Spinal cord (tissue), 10 donors: Measurements from ENCODE around the gene CRIP1. TPM values are rescaled to one million over a fixed set of nuclear protein-coding genes. Genes with fewer than 3 reads are reported as not detected.
A peak's percentile ranks its signal among the peaks of the same experiment; 100 is the strongest.

Experiments used
- DNase-seq, 6 donors: peaks; one replicate each; pipeline versions ENCODE4 v3.0.0 to v3.0.0-alpha.2; 2013 to 2015; ENCODE audit warnings: low spot score in 6 of 6, low read depth in 4 of 6
- H3K27ac ChIP-seq: one replicate; pipeline ENCODE4 v1.5.1; 2013; ENCODE audit warnings: low read depth, low read length, control low read depth
- H3K27me3 ChIP-seq: one replicate; pipeline ENCODE4 v1.6.1; 2013; ENCODE audit warnings: low read length; ENCODE audit not compliant: control insufficient read depth, insufficient read depth
- H3K36me3 ChIP-seq: one replicate; pipeline ENCODE4 v1.6.1; 2013; ENCODE audit warnings: low read length; ENCODE audit not compliant: control insufficient read depth, insufficient read depth
- H3K4me1 ChIP-seq: one replicate; pipeline ENCODE4 v1.6.1; 2013; ENCODE audit warnings: low read length; ENCODE audit not compliant: control insufficient read depth, insufficient read depth
- H3K4me3 ChIP-seq: one replicate; pipeline ENCODE4 v1.5.1; 2013; ENCODE audit warnings: low read depth, low read length, control low read depth
- H3K9me3 ChIP-seq: one replicate; pipeline ENCODE4 v1.6.1; 2013; ENCODE audit warnings: low read length; ENCODE audit not compliant: control insufficient read depth, insufficient read depth
- WGBS: methylation state at CpG from one replicate; pipeline ENCODE4 v1.1.5; 2013; ENCODE audit warnings: missing lambda C conversion rate; ENCODE audit not compliant: insufficient coverage; 5-methylcytosine and 5-hydroxymethylcytosine counted together
- polyA plus RNA-seq, 2 donors: library from polyadenylated mRNA; unstranded; fragments of 120-200 nt; gene quantifications; one replicate each; pipeline ENCODE4 v1.2.1, GENCODE V29; 2013; ENCODE audit not compliant: insufficient read length in 2 of 2
- total RNA-seq, 2 donors: library from RNA; depleted of rRNA in 1 of 2; stranded (reverse); fragments of 120-200 nt in 1 of 2; fragments of >200 nt in 1 of 2; gene quantifications; one replicate each; pipeline versions ENCODE4 v1.2.3 to v1.2.4, GENCODE V29; 2013 to 2014
- donor health status: healthy.

CRIP1 gene
- total and polyA plus RNA-seq, 4 donors = 4.3 to 34.5 (median 17.7) TPM

DNA sequence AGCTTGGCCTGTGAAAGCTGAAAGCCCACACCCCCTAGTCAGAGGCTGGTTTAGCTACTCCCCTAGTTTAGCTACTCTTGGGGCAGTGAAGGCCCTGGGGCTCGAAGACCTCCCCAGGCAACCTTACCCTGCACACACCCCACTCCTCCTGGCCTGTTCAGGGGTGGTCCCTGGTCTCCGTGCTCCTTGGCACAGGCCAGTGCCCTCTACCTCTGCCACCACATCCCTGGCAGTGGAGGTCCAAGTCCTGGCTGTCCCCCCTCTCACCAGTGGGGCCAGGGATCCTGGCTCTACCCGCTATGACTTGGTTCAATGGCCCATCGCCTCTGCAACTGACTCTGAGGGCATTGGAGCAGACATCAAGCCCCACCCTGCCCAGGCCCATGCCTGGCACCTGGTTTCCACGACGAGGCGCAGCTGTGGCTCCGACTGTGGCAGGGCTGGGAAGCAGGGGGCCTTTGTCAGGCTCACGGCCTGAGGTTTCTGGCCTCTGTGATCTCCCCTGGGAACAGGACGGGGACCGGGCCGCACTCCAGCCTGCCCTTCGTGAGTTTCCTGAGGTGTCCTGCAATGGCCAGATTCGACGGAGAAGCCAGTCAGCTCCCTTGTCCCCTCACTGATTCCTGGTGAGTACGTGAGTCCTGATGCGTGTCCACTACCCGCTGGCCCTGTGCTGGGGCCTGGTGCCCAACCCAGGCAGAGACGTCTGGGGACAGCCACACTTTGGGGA lies 45.4 kb downstream of the CRIP1 start:
- H3K27me3 ChIP-seq = no peaks in the 10 kb centered on the region
- no peak overlapping the region for H3K4me3 ChIP-seq
- 85% methylated on average over 19 of the region's 19 CpGs for WGBS
- DNase-seq = no peak
- H3K4me1 ChIP-seq = peaks cover 41% of the 10 kb centered on the region
- H3K36me3 ChIP-seq = peaks cover 55% of the 10 kb centered on the region
- no peak overlapping the region for H3K27ac ChIP-seq
- no peaks in the 10 kb centered on the region for H3K9me3 ChIP-seq

DNA sequence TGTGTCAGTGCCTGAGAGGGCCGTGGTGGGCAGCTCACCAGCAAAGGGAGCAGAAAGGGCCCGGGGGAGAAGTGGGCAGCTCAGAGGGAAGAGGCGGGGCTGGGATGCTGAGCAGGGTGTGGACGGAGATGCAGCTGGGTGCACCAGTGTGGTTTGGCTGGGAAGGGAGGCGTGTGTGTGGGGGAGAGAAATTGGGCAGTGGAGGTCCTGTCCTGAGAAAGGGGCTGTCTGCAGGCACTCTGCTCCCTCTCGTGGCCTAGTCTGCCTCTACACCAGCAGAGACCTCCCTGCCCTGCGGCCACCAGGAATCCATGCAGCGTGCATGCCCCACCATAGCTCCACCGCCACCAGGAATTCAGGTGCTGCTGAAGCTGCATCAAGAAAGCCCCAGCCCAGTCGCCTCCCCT lies 46.1 kb downstream of the CRIP1 start:
- no peaks in the 10 kb centered on the region for H3K9me3 ChIP-seq
- H3K4me3 ChIP-seq = no peak overlapping the region
- WGBS = 58% methylated on average over 8 of the region's 10 CpGs
- H3K36me3 ChIP-seq = peaks cover 55% of the 10 kb centered on the region
- no peaks in the 10 kb centered on the region for H3K27me3 ChIP-seq
- DNase-seq = peak in 2 of 6 donors; percentile 10 to 16
- H3K27ac ChIP-seq = no peak overlapping the region
- H3K4me1 ChIP-seq = peaks cover 38% of the 10 kb centered on the region

DNA sequence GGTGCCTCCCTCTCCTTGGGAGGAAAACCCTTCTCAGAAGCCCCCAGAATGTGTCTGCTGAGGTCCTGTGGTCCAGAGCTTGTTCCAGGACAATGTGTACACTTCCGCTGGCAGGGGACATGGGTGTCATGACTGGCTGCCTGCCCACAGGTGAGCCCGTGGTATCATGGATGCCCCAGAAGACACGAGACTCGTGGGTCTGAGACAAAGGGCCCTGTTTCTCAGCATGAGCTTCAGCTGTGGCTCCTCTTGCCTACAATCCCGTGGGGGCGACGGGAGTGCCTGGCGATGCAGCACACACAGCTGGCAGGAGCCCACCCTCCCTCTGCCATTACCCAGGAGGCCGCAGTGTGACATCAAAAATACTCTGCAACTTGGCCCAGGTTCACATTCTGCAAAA lies 46.7 kb downstream of the CRIP1 start:
- peaks cover 40% of the 10 kb centered on the region for H3K4me1 ChIP-seq
- H3K27me3 ChIP-seq = no peaks in the 10 kb centered on the region
- H3K27ac ChIP-seq = no peak overlapping the region
- WGBS = 70% methylated on average over 9 of the region's 9 CpGs
- no peak overlapping the region for H3K4me3 ChIP-seq
- H3K9me3 ChIP-seq = no peaks in the 10 kb centered on the region
- peak in 1 of 6 donors; percentile 25 for DNase-seq
- H3K36me3 ChIP-seq = peaks cover 55% of the 10 kb centered on the region

DNA sequence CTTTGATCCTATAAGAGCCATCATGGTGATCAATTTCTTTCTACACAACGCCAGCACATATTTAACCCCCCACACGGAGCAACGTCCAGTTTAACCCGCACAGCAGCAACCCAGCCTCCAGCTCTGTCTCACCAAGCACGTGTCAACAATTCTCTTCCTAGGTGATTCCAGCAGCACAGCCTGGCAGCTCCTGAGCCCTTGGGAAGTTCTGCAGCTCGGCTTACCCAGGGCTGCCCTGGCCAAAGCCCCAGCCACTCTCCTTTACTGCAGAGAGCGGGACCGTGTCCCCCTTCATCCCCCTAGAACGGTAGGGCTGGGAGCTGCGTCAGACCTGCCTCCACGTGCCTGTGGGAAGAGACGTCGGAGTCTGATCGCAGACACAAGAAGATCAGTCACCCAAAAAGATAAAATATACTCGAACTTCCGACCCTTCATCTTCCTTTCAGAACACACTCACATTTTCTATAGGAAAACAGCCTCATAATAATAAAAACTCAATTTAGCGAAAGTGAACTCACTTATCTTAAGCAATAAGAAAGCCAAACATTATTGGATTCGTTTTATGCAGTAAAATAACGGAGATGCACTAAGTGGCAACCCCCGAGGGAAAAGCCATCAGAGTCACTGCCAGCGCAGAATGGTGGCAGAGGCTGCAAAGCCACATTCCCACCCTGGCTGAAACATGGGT lies 47.3 kb downstream of the CRIP1 start:
- peaks cover 54% of the 10 kb centered on the region for H3K36me3 ChIP-seq
- peak in 1 of 6 donors; percentile 61 for DNase-seq
- H3K4me1 ChIP-seq = peaks cover 37% of the 10 kb centered on the region
- no peaks in the 10 kb centered on the region for H3K27me3 ChIP-seq
- no peak overlapping the region for H3K4me3 ChIP-seq
- no peaks in the 10 kb centered on the region for H3K9me3 ChIP-seq
- WGBS = 77% methylated on average over 20 of the region's 21 CpGs
- no peak overlapping the region for H3K27ac ChIP-seq

GRCh38 chr14:105534586-105534985 lies 47.9 kb downstream of the CRIP1 start:
- peaks cover 31% of the 10 kb centered on the region for H3K4me1 ChIP-seq
- H3K27me3 ChIP-seq = no peaks in the 10 kb centered on the region
- WGBS = 51% methylated on average over 13 of the region's 13 CpGs
- DNase-seq = no peak
- no peak overlapping the region for H3K4me3 ChIP-seq
- H3K9me3 ChIP-seq = no peaks in the 10 kb centered on the region
- H3K36me3 ChIP-seq = peaks cover 47% of the 10 kb centered on the region
- no peak overlapping the region for H3K27ac ChIP-seq

GRCh38 chr14:105536051-105536450 lies 49.4 kb downstream of the CRIP1 start:
- WGBS = 76% methylated on average over 6 of the region's 7 CpGs
- peaks cover 21% of the 10 kb centered on the region for H3K4me1 ChIP-seq

GRCh38 chr14:105536691-105537579 lies 50.2 kb downstream of the CRIP1 start:
- DNase-seq = no peak
- no peaks in the 10 kb centered on the region for H3K27me3 ChIP-seq
- H3K4me1 ChIP-seq = peaks cover 21% of the 10 kb centered on the region
- WGBS = 87% methylated on average over 27 of the region's 34 CpGs
- H3K9me3 ChIP-seq = no peaks in the 10 kb centered on the region
- H3K4me3 ChIP-seq = no peak overlapping the region
- peaks cover 24% of the 10 kb centered on the region for H3K36me3 ChIP-seq
- H3K27ac ChIP-seq = no peak overlapping the region

More at GRCh38 chr14:105536051-105536450, 49.4 kb downstream of the CRIP1 start:
- Histone ChIP-seq H3K27me3 (no peaks in the 10 kb centered on the region), H3K9me3 (no peaks in the 10 kb centered on the region), H3K36me3 (peaks cover 33% of the 10 kb centered on the region), H3K27ac (no peak overlapping the region), H3K4me3 (no peak overlapping the region)
- no peak for DNase-seq

- Histone ChIP-seq H3K27me3 (no peaks in the 10 kb centered on the region), H3K9me3 (no peaks in the 10 kb centered on the region), H3K4me3 (no peak overlapping the region), H3K4me1 (peaks cover 21% of the 10 kb centered on the region), H3K27ac (no peak overlapping the region), H3K36me3 (peaks cover 15% of the 10 kb centered on the region)
- WGBS = 28% methylated on average over 30 of the region's 30 CpGs
- peak in 2 of 6 donors; percentile 35 to 36 for DNase-seq
Measured at GRCh38 chr14:105537580-105538474, 51.1 kb downstream of the CRIP1 start.
